ENCODE data around the gene NRBF2.

The NRBF2 gene

DNA sequence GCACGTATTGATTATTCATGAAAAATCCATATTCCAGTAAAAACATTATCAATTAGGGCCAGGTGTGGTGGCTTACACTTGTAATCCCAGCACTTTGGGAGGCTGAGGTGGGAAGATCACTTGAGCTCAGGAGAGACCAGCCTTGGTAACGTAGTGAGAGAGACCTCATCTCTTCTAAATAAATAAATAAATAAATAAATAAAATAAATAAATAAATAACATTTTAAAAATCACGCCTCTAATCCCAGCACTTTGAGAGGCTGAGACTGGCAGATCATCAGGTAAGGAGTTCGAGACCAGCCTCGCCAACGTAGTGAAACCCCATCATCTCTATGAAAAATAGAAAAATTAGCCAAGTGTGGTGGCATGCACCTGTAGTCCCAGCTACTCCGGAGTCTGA lies 32.1 kb downstream of the NRBF2 start:
- DNase-seq, result no peak

DNA sequence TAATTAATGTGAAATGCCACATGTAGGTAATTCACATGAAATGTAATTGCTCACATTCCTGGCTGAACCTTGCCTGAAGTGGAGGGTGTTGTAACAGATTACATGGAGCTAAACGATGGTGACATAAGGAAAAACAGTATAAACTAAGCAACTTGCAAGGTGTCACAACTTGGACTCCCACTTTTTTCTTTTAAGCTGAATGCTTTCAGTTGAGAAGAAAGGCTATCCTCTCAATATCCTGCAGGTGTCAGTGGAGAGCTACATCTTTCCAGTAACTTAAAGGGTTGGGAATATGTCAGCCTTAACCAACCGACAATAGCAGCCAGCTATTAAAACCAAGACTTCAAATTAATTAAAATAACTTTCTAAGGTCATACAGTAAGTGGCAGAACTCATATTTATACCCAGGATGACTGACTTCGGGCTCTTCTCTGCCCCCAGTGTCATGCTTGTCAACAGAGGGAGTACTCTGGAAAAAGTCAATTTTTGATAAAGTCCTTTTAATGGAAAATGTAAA lies 33.7 kb downstream of the NRBF2 start:
- no peak for DNase-seq

DNA sequence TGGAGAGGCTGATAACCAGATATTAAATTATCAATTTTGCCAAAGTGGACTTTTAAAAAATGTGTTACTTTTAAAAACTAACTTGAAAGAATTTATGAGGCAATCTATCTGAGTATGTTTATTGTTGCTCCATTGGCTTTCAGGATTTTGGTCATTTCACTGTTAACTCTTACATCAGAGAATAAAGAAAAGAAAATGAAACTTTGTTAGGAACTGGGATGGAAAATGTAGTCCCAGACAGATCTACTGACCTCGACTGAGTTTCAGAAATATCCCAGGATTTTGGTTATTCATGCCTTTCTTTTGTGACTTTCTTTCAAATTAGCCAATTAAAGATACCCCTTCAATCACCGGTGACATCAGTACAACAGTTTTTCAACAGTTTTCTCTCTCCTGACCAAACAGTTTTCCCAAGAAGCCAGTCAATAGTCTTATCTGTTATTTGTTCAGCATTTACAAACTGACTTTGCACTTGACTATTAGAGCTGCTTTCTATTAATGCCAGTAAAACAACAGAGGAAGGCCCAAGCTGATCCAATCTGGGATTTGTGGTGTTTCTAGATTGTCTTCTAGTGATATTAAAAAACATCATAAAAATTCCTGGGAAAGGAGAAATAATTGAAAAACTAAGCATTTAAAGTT lies 35.8 kb downstream of the NRBF2 start:
- no peak for DNase-seq

GRCh38 chr10:63169624-63170023 lies 36.5 kb downstream of the NRBF2 start:
- DNase-seq, result no peak

GRCh38 chr10:63171255-63171855 lies 38.2 kb downstream of the NRBF2 start:
- DNase-seq, result no peak

GRCh38 chr10:63171926-63172325 lies 38.8 kb downstream of the NRBF2 start:
- no peak for DNase-seq

GRCh38 chr10:63173468-63174232 lies 40.5 kb downstream of the NRBF2 start:
- no peak for DNase-seq

DNA sequence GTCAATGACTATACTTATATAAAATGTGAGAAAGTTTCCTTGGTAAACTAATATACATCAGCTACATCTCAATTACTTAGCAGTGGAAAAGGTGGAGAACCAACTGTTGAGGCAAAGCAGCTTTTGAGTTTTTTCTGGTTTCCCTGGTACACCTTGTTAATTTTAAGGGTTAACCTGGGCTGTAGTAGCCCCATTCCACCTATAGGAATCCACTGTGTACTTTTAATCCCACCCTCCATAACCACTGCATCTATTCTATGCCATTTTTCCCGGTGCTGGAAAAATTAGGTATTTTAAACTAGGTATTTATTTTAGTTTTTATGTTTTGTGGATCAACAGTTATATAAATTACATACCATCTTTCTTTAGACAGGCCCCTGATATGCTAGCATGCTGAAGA lies 42.4 kb downstream of the NRBF2 start:
- DNase-seq, result no peak

DNA sequence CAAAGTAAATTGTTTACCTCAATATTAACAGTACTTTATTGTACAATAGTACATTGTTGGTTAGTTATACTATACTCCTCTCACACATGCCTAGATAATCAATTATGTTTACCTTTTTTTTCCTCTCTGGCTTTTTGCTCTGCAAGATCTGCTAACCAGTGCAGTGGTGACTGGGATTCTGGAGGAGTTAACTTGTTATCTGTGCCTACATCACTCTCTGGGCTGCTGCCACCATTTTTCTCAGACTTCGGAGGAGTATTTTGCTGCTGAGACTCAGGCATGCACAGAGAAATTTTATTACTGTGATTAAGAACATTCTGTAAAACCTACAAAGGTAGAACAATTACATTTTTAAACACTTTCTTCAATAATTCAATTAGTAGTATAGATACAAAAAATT lies 59.7 kb downstream of the NRBF2 start:
- no peak for DNase-seq

GRCh38 chr10:63197344-63198092 lies 64.4 kb downstream of the NRBF2 start:
- no peak for DNase-seq

DNA sequence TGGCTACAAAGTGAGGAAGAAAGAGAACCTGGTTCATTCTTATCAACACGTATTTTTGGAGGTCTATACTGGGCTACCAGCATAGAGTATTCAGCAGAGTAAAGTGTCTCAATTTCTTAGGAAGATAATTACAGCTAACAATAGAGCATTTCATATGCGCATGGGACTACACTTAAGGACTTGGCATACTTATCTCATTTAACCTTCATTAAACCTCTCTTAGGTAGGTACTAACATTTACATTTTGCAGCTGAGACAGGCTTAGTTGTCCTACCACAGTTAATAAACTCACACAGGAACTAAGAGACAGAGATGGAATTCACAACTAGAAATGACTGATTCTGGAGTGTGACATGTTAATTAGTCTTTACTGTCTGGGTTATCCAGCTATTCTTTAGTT lies 66.6 kb downstream of the NRBF2 start:
- no peak for DNase-seq

GRCh38 chr10:63200431-63200830 lies 67.3 kb downstream of the NRBF2 start:
- DNase-seq, result no peak

GRCh38 chr10:63201118-63201517 lies 68.0 kb downstream of the NRBF2 start:
- no peak for DNase-seq

All from activated gamma-delta T cell (primary cell).